AG09309 (cell line): Measurements from ENCODE around the gene SORCS1.

Source experiments
- DNase-seq: peaks from one replicate; pipeline ENCODE4 v3.0.0-alpha.2; 2010; ENCODE audit warnings: low read depth
- H3K4me3 ChIP-seq: 2 replicates; pipeline ENCODE4 v1.5.1; 2011; ENCODE audit warnings: mild to moderate bottlenecking, low read depth, low read length, moderate library complexity; ENCODE audit not compliant: control insufficient read depth
- TF ChIP-seq, protein P1 (sequence below): IDR thresholded peaks from 2 replicates; pipeline ENCODE4 v1.5.1; 2011; ENCODE audit warnings: mild to moderate bottlenecking, low read depth, low read length, inconsistent platforms; ENCODE audit not compliant: insufficient read depth, control insufficient read depth; ENCODE audit errors: missing control alignments

SORCS1 gene

DNA sequence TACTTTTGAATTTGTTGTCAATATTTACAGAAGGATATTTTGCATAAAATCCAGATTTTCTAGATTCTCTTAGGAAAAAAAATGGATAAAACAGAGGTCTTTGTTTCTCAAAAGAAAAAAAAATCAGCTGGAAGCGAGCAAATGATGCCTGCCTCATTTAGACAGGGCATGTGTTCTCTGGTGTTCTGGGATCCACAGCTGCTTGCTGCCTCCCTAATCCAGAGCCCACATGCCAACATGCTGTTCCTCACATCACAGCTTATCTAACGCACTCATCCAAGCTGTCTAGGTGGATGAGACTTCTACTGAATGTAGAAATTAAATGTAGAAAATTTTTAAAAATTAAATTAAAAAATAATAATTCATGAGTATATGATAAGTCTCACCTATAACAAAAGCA is 630.1 kb downstream of the SORCS1 start:
- TF ChIP-seq, protein P1, sequence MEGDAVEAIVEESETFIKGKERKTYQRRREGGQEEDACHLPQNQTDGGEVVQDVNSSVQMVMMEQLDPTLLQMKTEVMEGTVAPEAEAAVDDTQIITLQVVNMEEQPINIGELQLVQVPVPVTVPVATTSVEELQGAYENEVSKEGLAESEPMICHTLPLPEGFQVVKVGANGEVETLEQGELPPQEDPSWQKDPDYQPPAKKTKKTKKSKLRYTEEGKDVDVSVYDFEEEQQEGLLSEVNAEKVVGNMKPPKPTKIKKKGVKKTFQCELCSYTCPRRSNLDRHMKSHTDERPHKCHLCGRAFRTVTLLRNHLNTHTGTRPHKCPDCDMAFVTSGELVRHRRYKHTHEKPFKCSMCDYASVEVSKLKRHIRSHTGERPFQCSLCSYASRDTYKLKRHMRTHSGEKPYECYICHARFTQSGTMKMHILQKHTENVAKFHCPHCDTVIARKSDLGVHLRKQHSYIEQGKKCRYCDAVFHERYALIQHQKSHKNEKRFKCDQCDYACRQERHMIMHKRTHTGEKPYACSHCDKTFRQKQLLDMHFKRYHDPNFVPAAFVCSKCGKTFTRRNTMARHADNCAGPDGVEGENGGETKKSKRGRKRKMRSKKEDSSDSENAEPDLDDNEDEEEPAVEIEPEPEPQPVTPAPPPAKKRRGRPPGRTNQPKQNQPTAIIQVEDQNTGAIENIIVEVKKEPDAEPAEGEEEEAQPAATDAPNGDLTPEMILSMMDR, result no peak

GRCh38 chr10:106528702-106529101 is 635.8 kb downstream of the SORCS1 start:
- TF ChIP-seq, protein P1, result no peak
- DNase-seq, result no peak
- no peak overlapping the region for H3K4me3 ChIP-seq

More for the DNA sequence above, 630.1 kb downstream of the SORCS1 start:
- no peak overlapping the region for H3K4me3 ChIP-seq
- no peak for DNase-seq

DNA sequence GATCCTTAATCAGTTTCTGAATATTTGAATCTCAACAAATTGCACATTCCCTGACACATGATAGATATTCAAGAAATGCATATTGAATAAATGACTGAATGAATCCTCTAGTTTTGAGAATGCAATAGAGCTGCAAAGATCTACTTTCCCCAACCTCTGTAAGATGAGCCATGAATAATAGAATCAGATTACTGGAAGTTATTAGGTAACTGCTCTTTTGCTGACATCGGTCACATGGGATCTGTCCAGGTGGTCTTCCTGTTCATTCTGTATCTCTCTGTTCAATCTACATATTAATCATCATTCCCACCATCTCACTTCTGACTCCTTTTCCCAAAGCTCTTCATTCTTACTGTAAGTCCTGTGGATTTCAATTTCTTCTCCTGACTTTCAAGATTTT is 638.7 kb downstream of the SORCS1 start:
- no peak overlapping the region for H3K4me3 ChIP-seq
- no peak for DNase-seq
- TF ChIP-seq, protein P1, result no peak
